OCI-LY3 (cell line): ENCODE measurements around the gene CACTIN.

Experiments
- CTCF ChIP-seq: fragments of 200-600, 300-600 bp; sonication (generic); IDR thresholded peaks from 2 replicates; pipeline ENCODE4 v1.5.1; 2014; ENCODE audit warnings: antibody characterized with exemption, low read length, low read depth
- EZH2phosphoT487 ChIP-seq: fragments of 200-600 bp; shearing (Covaris generic); IDR thresholded peaks from 2 replicates; pipeline ENCODE4 v1.6.1; 2018; ENCODE audit warnings: antibody characterized with exemption, mixed run types, low read depth

GRCh38 chr19:3626473-3627350, at the start of gene CACTIN:
- TF ChIP-seq CTCF (0 out of 2 replicates have a peak, but pooled peaks have one; percentile 4), EZH2phosphoT487 (no peak)
